NCI-H748 (cell line): ENCODE results near the gene FAM169A.
"Not testable (repeated sequence)": the region's sequence is repeated elsewhere in the genome, so short reads cannot be mapped to it uniquely, and the experiment has no call there.

Source experiments
- DNase-seq: peaks from one replicate; lab custom pipeline; 2025; ENCODE audit not compliant: unreplicated experiment; lab: John Stamatoyannopoulos, UW

Gene FAM169A

DNA sequence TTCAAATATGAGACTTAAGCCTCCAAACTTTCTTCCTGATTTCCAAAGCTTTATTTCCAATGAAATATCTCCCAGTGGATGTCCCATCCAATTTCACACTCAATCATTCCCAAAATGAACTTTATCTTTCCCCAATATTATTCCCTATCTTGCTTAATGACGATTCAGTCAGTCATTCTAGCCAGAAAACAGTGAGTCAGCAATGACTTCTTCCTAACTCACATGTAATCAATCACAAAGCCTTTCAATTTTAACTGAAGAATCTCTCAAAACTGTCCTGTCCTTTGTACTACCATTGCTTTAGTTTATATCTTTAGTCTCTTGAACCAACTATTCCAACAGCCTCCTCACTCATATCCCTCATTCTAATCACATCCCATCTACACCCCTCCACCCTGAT, 64.2 kb downstream of the FAM169A start:
- DNase-seq = no peak

DNA sequence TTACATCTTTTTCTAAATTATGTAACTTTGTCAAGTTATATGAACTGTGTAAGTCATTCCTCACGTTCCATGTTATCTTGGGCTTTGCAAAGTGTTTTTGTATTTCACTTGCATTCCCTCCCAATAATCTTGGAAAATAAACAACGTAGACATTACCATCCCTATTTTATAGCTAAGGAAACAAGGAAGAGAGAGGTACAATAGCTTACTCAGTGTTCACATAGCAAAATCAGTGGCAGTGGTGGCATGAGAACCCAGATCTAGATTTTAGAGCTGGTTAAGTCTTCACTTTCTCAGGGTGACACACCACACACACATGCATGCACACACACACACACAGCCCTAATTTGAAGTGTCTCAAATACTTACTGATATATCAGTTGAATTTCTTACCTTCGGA, 65.0 kb downstream of the FAM169A start:
- no peak for DNase-seq

DNA sequence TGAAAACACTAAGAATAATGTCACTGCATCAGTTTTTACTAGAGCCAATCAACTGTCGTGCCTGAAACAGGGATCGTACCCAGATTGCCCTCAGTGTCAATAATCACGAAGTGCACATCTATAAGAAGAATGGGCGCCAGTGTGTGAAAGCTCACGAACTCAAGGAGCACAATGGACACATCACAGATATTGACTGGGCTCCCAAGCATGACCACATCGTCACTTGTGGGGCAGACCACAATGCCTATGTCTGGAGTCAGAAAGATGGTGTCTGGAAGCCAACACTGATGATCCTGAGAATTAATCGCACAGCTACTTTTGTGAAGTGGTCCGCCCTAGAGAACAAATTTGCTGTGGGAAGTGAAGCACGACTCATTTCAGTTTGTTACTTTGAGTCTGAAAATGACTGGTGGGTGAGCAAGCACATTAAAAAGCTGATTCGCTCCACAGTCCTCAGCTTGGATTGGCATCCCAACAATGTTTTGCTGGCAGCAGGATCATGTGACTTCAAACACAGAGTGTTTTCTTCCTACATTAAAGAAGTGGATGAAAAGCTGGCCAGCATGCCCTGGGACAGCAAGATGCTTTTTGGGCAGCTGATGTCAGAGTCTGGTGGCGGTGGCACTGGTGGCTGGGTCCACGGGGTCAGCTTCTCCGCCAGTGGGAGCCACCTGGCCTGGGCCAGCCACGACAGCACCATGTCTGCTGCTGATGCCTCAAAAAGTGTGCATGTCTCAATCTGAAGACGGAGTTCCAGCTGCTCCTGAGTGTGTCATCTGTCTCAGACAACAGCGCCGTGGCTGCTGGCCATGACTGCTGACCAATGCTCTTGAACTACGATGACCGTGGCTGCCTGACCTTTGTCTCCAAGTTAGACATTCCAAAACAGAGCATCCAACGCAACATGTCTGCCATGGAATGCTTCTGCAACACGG, 66.9 kb downstream of the FAM169A start:
- DNase-seq = no peak

DNA sequence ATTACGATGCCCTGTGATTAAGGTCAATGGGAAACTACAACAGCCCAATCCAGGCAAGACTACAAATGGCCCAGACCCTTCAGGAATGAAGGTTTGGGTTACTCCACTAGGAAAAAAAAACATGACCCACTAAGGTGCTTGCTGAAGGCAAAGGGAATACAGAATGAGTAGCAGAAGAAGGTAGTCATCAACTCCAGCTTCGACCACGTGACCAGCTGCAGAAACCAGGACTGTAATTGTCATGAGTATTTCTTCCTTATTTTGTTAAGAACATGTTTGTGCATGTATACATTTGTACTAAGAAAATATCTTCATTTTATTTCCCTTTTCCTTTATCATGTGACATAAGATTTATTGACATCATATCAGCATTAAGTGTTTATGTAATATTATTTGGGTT, 74.5 kb downstream of the FAM169A start:
- not testable (repeated sequence) for DNase-seq

DNA sequence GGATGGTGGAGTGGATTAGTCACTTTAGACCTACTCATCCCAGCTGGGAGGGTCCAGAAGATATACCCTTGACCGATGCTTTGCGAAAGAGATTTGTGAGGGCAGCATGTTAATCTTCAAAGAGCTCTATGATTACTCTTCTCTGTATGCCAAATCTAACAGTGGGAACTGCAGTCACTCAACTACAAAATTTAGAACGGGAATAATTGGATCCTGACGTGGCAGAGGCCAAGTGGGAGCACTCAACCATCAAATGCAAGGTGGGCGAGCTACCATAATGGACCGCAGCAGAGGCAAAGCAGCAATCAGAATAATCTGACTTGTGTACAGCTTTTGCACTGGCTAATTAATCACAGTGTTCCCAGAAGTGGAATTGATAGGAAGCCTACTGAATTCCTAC, 78.8 kb downstream of the FAM169A start:
- DNase-seq = no peak

DNA sequence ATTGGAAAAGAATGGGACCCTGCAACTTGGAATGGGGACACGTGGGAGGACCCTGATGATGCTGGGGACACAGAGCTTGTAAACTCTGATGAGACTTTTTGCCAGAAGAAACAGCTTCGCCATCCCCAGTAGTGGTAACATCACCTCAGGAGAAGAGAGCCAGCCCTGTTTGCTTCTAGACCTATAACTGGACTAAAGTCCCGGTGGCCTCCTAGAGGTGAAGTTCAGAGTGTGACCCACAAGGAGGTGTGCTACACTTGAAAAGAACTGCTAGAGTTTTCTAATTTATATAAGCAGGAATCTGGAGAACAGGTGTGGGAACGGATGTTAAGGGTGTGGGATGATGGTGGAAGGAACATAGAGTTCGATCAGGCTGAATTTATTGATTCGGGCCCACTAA, 79.3 kb downstream of the FAM169A start:
- no peak for DNase-seq

DNA sequence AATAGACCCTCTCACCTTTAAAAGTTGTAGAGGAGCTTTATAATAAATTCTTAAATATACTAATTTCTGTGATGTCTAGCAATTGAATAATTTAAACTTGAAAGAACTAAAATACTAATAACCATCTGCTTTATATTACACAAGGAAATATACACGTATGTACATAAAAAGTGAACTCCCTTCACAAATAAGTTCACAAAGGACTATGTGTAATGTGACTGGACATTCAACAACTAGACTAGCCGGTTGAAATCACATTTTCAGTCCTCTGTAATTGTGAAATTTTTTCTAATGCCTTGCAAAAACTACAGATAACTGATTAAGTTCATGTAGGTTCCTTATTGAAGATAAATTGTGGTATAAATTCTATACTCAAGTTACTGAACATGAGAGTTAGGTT, 87.6 kb downstream of the FAM169A start:
- DNase-seq = no peak

DNA sequence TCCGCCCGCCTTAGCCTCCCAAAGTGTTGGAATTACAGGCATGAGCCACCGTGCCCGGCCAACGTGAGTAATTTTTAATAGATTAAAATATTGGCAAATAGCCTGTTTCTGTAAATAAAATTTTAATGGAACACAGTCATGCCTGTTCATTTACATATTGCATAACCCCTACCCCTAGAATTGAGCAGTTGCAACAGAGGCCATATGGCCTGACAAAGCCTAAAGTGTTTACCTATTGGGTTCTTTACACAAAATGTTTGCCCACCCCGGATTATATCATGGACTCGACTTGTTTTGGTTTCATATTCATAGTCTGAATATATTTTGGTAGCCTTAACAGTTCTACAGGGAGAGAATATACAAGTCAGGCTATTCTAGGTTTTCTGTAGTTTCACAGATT, 93.8 kb downstream of the FAM169A start:
- no peak for DNase-seq

DNA sequence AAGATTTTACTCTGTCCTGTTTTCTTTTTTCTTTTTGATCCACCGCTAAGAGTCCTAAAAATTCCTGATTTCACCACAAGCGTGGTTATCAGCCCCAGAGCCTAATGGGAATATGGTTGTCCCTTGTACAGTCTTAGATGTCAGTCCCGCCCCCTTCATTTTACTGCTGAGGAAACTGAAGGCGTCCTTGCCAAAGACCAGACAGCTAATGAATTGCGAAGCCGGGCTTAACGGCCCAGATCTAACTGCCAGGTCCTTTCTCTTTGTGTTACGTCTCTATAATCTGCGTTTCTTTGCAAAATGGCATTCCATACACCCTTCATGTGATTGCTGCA, 98.6 kb downstream of the FAM169A start:
- DNase-seq = peak; percentile 51

DNA sequence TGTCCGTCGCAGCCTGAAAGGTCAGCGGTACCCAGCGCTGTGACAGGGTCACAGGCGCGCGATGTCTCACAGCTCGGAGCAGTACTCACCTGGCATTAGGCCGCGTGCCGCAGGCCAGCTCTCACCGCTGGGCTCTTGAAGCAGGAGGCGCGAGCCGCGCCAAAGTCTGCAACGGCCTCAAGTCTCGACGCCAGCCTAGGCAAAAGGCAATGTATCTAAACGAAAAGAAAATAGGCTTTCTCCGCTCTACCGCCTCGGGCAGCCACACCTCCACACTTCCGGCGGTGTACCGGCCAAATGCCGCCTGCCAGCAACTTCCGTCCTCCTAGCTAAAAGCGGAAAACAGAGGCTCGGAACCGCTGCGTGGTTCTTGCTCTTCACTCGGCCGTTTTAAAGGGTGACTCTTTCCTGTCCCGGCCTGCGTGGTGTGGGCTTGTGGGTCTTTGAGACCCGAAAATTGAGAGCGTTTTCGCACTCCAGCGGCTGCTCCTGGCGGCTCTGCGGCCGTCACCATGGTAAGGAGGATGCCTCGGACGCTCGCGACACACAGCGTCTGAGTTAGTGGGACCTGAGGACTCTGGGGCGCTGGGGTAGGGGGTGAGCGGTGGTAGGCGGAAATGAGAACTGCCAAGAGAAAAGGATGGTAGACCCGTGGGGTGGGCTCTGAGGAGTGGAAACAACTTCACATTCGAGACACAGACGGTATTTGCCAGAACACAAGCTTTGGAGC, 99.2 kb downstream of the FAM169A start, which contains the start of the genes GFM2 and NSA2:
Gene GFM2, minus strand, starts transcription at position 269 of the 730 bp plus-strand sequence. CDS start 3,375 bp downstream, outside the sequence.
Gene NSA2, plus strand, starts transcription at position 401 of the 730 bp plus-strand sequence. Its CDS starts 112 bp downstream, at position 513.
- DNase-seq = peak; percentile 95

DNA sequence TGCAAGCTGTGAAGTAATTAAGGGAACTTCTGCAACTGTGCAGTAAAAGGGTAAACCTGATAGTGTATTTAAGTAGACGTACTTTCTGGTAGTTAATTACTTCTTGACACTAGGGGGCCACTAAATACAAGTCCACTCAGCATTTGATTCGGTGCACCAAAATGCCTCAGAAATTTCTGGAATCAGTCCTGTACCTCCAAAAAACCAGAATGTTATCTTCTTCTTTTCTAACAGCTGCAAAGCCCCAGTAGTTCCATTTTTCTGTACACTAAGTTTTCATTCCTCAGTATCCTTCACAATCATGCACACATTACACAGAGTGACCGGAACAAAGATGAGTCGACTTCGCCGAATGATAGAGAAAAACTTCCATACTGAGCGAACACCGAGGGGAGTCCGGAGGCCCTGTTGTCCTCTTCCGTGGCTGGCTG, 99.8 kb downstream of the FAM169A start:
- peak; percentile 50 for DNase-seq

DNA sequence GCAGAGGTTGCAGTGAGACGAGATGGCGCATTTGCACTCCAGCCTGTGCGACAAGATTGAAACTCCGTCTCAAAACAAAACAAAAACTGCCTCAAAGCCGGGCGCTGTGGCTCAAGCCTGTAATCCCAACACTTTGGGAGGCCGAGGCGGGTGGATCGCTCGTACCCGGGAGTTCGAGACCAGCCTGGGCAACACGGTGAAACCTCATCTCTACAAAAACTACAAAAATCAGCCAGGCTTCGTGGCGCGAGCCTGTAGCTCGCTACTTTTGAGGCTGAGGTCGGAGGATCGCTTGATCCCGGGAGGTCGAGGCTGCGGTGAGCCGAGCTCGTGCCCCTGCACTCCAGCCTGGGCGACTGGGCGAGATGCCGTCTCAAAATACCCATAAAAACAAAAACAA, 100.3 kb downstream of the FAM169A start:
- DNase-seq = no peak

DNA sequence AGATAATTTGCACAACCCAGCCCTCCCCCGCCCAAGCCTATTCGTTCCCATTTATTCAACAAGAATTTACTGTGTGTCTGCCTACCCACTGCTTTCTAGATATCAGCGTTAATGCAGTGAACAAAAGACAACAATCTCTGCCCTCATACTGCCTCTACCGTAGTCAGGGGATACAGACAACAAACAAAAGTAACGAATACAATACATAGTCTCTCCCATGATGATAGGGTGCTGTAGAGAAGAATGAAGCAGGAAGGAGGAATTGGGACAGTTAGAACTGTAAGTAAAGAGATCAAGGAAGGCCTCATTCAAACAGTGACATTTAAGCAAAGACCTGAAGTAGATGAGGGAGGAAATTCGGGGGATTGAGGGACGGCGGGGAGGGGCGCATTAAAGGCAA, 101.0 kb downstream of the FAM169A start:
- peak; percentile 92 for DNase-seq

DNA sequence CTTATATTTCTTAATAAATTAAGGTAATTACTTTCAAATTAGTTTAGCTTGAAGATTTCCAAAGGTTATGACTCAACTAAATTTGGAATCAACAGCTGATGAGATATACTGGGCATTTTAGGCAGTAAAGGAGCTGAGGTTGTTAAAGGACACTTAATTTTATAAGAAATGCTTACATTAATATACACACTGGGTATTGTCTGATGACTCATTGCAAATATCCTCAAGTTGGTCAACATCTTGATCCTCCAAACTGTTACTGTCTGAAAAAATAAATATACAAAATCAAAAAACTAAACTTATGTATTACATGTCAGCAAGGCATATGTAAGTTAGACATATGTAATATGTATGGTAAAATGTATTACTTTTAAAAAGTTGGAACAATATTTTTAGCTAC, 102.7 kb downstream of the FAM169A start:
- no peak for DNase-seq

DNA sequence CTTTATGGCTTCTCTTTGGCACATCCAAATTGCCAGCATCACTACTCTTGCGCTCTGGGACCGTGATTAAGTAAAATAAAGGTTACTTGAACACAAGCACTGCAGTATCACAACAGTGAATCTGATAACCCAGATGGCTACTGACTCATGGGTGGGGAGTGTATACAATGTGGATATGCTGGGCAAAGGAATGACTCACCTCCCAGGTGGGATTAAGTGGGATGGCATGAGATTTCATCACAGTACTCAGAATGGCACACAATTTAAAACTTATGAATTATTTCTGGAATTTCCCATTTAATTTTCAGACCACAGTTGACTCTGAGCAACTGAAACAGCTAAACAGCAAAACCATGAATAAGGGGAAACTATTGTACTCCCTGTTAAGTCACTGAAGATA, 103.6 kb downstream of the FAM169A start:
- DNase-seq = no peak

DNA sequence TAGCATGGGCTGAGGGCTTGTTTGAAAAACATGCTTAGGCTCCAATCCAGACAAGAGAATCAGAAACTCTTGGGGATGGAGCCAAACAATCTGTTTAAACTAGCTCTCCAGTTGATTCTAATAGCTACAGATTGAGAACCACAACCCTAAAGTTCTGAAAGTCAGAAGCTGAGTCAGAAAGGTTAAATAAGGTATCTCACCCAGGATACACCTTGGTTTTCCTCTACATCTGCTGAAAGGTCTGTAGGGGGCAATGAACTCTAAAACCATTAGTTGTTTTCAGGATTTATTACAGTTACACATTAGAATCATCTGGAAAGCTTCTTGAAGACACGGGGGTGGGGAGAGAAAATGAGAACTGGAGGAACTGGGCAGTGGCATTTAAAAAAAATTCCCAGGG, 104.9 kb downstream of the FAM169A start:
- DNase-seq = no peak

DNA sequence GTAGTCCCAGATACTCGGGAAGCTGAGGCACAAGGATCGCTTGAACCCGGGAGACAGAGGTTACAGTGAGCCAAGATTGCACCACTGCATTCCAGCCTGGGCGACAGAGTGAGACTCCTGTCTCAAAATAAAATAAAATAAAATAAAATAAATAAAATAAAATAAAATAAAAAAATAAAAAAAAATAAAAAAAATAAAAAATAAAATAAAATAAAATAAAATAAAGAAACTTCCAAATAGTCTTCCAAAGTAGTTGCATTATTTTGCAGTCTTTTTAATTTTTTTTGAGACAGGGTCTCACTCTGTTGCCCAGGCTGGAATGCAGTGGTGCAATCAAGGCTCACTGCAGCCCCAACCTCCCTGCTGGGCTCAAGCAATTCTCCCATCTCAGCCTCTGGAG, 117.4 kb downstream of the FAM169A start:
- not testable (repeated sequence) for DNase-seq

DNA sequence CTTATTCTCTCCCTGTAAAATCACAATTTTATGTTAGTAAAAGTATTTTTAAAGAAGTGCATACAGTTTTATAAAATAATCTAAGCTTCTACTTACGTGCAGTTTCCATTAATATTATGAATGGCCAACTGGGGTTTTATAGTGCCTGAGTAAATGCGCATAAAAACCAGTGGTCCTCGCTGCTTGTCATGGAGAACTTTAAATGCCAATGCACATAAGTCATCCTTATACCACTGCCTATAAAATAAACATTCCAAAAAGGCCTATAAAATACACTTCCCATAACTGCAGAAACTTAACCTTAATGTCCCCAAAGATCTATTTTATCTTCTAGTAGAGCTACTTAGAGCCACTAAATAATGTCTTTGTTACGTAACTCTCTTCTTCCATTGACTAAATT, 127.8 kb downstream of the FAM169A start:
- DNase-seq = no peak

DNA sequence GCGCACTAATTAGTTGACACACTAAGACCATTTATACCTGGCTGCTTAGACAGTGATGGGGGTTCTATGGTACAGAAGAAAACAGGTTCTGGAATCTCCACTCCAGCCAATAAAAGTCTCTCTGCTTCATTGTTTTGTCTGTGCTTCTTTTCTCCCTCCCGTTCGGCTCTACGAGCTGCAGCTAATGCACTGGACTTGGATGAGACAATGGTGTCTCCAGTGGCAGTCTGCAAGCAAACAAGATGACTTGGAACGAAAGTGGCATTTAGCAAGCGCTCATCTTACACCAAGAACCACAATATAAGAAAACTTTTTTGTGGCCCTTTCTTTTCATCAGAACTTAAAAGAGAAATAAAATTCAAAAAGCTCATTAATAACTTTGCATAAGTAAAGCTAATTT, 129.4 kb downstream of the FAM169A start:
- no peak for DNase-seq
